AG09319 (cell line): Measurements from ENCODE around the gene PKIG.
"Not testable (repeated sequence)": the region's sequence is repeated elsewhere in the genome, so short reads cannot be mapped to it uniquely, and the experiment has no call there.

Source experiments
- DNase-seq: peaks from one replicate; pipeline ENCODE4 v3.0.0-alpha.2; 2010; ENCODE audit warnings: low read depth; ENCODE audit errors: extremely low read depth
- TF ChIP-seq, protein P1 (sequence below): IDR thresholded peaks from 2 replicates; pipeline ENCODE4 v1.5.1; 2011; ENCODE audit warnings: low read depth, mild to moderate bottlenecking, inconsistent platforms, low read length, moderate library complexity

The PKIG gene

DNA sequence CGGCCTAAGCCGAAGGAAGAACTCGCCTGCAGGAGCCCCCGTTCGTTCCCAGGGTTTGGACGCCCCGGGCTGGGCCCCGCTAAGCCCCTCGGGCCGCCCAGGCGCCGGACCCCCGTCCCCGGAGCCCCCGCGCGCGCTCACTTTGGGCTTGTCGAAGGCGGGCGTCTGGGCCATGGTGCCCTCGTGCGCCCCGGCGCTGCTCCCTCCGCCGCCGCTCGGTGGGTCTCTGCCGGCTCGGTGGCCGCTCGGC is 69.0 kb downstream of the PKIG start:
- DNase-seq = no peak
- TF ChIP-seq, protein P1, sequence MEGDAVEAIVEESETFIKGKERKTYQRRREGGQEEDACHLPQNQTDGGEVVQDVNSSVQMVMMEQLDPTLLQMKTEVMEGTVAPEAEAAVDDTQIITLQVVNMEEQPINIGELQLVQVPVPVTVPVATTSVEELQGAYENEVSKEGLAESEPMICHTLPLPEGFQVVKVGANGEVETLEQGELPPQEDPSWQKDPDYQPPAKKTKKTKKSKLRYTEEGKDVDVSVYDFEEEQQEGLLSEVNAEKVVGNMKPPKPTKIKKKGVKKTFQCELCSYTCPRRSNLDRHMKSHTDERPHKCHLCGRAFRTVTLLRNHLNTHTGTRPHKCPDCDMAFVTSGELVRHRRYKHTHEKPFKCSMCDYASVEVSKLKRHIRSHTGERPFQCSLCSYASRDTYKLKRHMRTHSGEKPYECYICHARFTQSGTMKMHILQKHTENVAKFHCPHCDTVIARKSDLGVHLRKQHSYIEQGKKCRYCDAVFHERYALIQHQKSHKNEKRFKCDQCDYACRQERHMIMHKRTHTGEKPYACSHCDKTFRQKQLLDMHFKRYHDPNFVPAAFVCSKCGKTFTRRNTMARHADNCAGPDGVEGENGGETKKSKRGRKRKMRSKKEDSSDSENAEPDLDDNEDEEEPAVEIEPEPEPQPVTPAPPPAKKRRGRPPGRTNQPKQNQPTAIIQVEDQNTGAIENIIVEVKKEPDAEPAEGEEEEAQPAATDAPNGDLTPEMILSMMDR = no peak

DNA sequence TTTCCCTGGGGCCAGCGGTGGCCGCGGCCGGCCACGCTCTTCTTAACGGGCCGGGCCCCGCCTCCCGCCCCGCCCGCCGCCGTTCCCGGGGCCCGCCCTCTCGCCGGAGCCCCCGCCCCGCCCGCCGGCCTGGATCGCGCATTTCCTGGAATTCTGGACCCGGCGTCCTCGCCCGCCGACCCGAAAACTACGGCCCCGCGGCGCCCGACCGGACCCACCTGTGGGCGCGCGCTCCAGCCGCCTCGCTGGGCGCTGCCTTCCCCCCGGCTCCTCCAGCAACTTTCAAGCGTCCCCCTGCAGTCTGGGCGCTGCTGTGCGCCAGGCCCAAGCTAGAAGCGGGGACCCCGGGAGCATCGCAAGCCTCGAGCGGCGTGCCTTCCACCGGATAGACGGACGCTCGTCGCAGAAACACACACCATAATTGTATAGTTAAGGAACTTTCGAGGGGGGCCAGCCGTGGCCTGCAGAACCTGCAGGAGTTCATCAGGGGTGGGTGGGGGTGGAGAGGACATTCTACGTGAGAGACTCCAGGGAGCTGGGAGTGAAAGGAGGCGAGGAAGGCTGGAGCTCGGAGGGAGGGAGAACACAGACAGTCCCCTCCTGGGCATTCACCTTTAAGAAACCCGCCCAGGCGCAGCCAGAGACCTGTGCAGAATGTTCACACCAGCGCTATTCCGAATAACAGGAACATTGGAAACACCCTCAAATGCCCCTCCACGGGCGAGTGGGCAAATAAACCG is 69.5 kb downstream of the PKIG start, which contains the start of gene ADA:
TSS of gene ADA (minus strand) at position 16 of the 740 bp plus-strand sequence. CDS start 92 bp downstream, outside the sequence.
- TF ChIP-seq, protein P1 = no peak
- DNase-seq = no peak

DNA sequence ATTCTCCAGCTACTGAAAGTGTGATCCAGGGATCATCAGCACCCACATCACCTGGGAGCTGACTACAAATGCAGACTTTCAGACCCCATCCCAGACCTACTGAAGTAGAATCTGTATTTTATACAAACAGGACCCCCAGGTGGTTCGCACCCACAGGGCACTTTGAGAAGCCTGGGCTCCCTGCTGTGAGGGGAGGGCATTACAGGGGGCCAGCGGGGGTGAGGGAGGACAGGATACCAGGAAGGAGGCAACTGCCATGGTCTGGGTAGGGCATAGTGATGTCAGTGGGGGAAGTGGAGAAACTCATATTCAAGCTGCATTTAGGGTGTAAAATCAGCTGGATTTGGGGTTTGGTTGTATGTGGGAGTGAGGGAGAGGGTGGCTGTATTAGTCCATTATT is 71.2 kb downstream of the PKIG start:
- TF ChIP-seq, protein P1 = no peak
- DNase-seq = no peak

DNA sequence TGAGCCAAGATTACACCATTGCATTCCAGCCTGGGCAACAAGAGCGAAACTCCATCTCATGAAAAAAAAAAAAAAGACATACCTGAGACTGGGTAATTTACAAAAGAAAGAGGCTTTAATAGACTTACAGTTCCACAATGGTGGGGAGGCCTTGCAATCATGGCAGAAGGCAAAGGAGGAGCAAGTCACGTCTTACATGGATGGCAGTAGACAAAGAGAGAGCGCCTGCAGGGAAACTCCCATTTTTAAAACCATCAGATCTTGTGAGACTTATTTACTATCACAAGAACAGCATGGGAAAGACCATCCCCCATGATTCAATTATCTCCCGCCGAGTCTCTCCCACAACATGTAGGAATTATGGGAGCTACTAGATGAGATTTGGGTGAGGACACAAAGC is 71.8 kb downstream of the PKIG start:
- DNase-seq = not testable (repeated sequence)

DNA sequence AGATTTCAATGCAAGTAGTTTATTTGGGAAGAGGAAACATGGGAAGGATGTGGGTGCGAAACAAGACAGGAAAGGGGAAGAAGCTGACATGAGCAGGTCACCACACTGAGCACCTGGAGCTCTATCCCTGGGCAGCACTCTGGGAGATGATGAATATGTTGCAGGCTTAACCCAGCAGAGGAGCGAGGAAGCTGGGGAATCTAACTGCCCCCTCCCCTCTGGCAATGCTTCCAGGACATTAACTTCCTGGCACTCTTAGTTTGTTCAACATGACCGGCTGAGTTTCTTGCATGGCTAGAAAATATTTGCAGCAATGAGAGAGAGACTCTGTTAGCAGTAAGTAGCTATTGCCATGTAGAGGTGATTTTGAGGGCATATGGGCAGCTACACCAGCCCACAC is 74.1 kb downstream of the PKIG start:
- TF ChIP-seq, protein P1 = no peak
- DNase-seq = no peak

DNA sequence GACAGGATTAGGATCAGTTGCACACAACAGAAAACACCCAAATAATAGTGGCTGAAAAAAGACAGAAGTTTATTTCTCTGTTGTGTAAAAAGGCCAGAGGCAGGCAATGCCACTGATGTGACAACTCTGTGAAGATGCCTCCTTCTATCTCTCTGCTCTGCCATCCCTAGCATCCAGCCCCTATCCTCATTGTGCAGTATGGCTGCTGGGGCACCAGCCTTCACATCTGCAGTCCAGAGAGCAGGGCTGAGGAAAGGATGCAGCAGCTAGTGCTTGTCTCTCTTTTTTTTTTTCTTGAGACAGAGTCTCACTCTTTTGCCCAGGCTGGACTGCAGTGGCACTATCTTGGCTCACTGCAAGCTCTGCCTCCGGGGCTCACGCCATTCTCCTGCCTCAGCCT is 75.5 kb downstream of the PKIG start:
- DNase-seq = no peak
- TF ChIP-seq, protein P1 = no peak

DNA sequence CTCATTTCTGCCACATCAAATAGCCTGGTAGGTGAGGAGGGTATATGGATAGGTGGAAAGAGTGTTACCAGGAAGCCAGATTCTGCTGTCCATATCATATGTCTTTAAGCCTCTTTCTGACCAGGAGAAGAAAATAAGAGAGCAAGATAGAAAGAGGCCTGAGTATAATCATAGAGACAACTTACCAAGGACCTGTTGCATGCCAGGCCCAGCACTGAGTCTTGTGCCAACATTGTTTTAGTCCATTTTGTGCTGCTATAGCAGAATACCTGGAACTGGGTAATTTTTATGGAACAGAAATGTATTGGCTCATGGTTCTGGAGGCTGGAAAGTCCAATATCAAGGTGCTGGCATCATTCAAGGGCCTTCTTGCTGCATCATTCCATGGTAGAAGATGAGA is 76.4 kb downstream of the PKIG start:
- no peak for DNase-seq
- TF ChIP-seq, protein P1 = no peak

DNA sequence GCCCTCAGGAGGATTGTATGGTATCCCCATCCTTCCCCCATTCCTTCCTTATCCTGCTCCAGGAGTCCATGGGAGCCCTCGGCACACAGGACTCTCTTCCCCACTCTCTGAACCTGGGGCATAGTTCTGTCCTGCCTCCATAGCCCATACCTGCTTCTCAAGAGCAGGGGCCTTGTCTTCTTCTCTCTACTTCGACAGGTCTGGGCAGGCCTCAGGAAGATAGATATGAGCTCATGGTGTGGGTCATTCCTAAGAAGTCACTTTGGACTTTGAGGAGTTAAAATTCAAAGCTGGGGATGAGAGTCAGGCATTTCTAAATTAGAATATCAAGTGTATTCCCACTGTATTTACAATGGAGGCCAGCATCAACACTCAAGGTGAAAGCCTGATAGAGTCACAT is 77.6 kb downstream of the PKIG start:
- DNase-seq = no peak

More for the DNA sequence above, 77.6 kb downstream of the PKIG start:
- TF ChIP-seq, protein P1 = no peak
